Non-pigmented ciliary epithelial cell (primary cell): ENCODE data around the gene PTPRK.

Source experiments
- DNase-seq: peaks from one replicate; pipeline ENCODE4 v3.0.0-alpha.2; 2010; ENCODE audit warnings: low read depth

The PTPRK gene

DNA sequence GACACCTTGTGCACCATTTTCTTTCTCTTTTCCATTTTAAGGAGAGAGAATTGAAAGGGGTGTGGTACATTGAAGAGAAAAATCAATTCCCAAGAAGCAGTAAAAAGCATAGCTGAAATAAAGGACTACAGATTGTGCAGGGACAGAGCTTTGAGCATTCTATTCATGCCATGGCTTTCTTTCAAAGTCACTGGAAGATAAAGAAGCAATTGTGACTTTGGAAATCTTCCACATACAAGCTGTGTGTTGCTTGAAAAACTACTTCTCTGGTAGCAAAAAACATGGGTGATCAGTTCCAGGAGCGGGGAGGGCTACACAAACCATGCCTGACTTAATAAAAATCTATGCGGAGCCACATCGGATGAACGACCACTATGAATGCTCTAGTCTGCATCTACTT, 389.4 kb downstream of the PTPRK start:
- DNase-seq, result no peak

- no peak for DNase-seq
These were observed 390.7 kb downstream of the PTPRK start for GRCh38 chr6:128129679-128130078.

DNA sequence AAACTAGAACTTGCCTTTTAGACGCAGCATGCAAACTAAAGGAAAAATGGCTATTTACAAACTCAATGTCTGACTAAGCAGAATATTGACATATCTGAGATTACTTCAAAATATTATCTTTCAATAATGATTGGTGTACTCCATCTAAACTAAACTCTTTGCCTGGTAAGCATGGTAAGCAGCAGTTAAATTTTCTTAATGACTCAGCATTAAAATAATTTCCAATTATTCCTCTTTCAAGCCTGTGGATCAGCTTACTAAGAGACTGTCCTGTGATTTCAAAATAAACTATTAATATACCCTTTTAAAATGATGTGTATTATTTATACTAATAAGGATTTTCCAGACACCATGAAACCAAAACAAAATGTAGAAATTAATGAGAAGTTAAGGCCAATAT, 392.7 kb downstream of the PTPRK start:
- no peak for DNase-seq

DNA sequence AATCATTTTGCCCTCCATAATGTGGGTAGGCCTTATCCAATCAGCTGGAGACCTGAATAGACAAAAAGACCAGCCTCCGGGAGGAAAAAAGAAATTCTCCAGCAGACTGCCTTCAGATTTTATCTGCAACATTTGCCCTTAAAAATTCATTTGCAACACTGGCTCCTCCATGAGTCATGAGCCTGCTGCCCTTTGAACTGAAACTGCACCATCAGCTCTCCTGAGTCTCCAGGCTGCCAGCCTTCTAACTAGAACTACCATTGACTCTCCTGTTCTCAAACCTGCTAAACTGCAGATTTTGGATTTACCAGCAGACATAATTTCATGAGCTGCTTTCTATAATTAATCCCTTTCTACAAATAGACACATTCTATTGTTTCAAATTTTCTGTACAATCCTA, 395.7 kb downstream of the PTPRK start:
- DNase-seq, result no peak

GRCh38 chr6:128121610-128122009, 398.8 kb downstream of the PTPRK start:
- no peak for DNase-seq

- no peak for DNase-seq
These were observed 399.2 kb downstream of the PTPRK start for GRCh38 chr6:128121190-128121589.

DNA sequence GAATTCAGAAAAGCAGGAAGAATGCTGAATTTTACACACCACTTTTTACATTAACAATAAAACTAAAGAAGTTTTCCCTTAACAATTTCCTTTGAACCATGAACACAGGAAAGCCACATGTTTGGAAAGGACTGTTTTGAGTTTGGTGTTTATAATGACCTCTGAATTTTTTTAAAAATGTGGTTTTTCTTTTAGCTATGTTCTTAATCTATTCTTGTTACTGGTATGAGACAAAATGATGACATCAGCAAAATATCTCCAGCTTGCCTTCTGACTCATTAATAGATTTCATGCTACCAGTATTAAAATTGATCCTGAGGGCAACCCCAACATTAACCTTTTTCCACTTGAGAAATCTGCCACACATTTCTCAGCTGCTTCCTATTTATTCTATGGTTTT, 402.0 kb downstream of the PTPRK start:
- DNase-seq, result peak; percentile 65

- peak; percentile 5 for DNase-seq
These were observed 402.5 kb downstream of the PTPRK start for GRCh38 chr6:128117916-128118315.

GRCh38 chr6:128114164-128114563, 406.2 kb downstream of the PTPRK start:
- DNase-seq, result no peak

DNA sequence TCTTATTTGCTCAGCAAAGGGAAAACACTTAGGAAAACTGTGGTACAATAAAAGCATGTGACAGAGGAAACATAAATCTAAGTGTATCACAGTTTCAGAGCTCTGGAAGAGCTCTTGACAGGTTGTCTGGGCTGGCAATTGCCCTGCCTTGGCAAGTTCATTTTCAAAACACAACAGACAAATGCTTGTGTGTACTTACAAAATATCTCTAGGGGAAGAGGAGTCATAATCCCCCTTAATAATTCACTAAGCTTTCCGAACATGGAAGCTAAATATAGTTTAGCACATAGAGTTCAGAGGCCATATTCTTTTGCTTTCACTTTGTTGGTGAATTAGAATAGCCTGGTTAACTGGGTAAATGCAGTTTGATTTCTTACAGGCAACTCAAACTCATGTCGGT, 407.9 kb downstream of the PTPRK start:
- no peak for DNase-seq

GRCh38 chr6:128111096-128111495, 409.3 kb downstream of the PTPRK start:
- DNase-seq, result no peak

- DNase-seq, result no peak
These were observed 412.7 kb downstream of the PTPRK start for GRCh38 chr6:128107682-128108081.

DNA sequence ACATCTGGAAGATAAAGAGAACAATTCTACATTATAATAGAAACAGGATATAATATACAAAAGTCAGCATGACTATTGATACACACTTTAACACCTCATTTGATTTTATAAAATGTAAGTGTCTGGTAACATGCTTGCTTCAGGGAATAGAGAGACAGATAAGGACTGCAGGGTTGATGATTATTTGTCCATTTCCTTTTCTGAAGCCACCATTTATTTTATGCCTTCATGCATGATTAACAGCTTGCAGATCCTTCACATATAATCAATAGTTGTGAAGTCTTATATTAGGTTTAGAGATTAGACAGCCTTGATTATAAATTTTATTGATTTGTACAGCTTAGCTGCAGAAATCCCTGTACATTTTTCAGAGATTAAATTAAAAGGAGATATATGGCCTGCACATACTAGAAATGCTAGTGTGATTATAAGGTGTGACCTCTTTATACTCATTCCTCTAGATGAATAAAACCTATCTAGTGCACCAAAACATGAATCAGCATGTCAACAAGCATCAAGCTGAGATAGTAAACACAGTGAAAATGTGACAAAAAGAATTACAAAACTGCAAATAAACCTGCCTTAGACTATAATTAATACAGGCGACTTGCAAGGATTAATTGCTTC, 420.7 kb downstream of the PTPRK start:
- DNase-seq, result no peak

DNA sequence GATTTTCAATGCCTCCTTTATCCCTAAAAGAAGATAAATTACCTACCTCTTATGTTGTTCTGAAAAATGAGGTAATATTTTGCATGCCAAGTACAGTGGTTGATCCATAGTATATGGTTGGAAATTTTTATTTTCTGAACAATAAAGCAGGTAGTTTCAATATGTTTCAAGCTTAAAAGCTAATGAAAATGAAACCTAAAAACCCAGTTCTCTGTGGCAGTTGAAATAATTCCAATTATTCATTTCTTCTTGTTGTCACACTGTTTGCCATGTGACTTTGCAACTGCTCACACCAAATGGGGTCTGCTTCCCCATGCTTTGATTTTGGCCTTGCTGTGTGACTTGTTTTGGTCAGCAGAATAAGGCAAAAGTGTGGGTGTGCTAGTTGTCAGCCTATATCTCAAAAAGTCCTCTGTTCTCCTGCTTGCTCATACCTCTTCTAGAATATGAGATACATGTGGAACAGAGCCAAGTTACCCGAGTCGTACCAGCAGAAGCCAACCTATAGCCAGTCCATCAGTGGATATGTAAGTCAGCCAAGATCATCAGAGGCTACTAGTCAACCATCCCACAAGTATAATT, 422.3 kb downstream of the PTPRK start:
- no peak for DNase-seq

GRCh38 chr6:128097009-128097408, 423.4 kb downstream of the PTPRK start:
- no peak for DNase-seq

- no peak for DNase-seq
These were observed 425.0 kb downstream of the PTPRK start for GRCh38 chr6:128095362-128095761.

DNA sequence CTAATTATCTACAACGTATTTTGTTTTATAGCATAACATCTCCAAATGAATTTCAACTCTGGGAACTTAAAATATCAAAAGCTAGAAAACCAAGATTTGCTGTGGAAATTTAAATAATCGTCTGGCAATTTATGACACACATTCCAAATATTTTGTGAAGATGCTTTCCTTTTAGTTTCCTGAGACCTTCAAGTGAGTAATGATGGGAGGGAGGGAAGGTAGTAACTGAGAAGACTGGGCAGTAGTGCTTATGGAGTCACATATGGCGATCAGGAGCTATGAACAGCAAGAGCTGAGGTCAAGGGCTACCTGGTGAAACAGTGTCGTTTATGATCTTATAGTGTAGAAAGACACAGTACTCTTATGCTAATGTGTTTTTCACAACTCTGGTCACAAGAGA, 441.4 kb downstream of the PTPRK start:
- DNase-seq, result no peak

- DNase-seq, result no peak
These were observed 442.1 kb downstream of the PTPRK start for GRCh38 chr6:128078276-128078675.

GRCh38 chr6:128076843-128077242, 443.6 kb downstream of the PTPRK start:
- DNase-seq, result no peak

- DNase-seq, result no peak
These were observed 445.8 kb downstream of the PTPRK start for GRCh38 chr6:128074567-128074966.

- DNase-seq, result no peak
These were observed 447.0 kb downstream of the PTPRK start for GRCh38 chr6:128073389-128073788.

- DNase-seq, result no peak
These were observed 449.2 kb downstream of the PTPRK start for GRCh38 chr6:128071212-128071611.

DNA sequence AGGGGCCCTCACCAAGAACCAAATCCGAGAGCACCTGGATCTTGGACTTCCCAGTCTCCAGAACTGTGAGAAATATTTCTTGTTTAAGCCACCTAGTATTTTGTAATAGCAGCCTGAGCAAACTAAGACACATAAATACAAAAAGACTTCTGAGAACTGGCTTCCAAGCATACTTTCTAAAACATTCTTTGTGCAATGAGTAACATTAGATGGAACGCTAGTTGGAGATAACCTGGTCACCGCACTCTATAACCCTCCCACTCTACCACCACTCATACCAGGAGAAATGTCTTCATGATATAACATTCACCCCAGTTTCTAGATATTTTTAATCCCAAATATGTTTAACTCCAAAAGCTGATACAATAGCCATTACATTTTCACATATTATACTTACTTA, 450.0 kb downstream of the PTPRK start:
- peak; percentile 50 for DNase-seq

DNA sequence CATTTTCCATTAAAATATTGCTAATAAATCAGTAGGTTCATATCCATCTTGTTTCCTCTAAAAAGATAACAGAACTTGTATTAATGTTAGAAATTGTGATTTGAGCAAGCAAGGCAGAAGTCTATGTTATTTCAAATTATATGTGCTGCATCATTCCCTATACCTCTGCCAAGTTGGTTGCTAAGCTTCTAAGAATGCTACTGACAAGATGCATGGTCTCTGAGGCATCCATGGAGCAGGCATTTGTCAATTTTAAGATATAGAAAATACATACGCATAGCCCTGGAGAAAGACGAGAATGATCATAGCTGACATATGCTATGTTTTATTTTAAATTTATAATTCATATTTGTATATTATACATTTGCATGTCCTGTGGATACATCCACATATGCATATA, 451.2 kb downstream of the PTPRK start:
- no peak for DNase-seq
